CD4-positive, CD25-positive, alpha-beta regulatory T cell (primary cell): ENCODE results near the gene TAAR6. TPM values are rescaled to one million over a fixed set of nuclear protein-coding genes. Genes with fewer than 3 reads are reported as not detected.
"Not testable (repeated sequence)": the region's sequence is repeated elsewhere in the genome, so short reads cannot be mapped to it uniquely, and the experiment has no call there.

Experiments
- ATAC-seq, 2 donors: fragments of 150-1000 bp; cut with Tn5 transposase; one replicate each; pipeline ENCODE4 v1.10.0; 2021; ENCODE audit warnings: low read depth in 2 of 2, moderate number of reproducible peaks in 2 of 2, moderate library complexity in 1 of 2
- DNase-seq, 3 donors: peaks; one replicate each; pipeline versions ENCODE4 v3.0.0 to v3.0.0-alpha.2; 2012 to 2022; ENCODE audit warnings: mixed read lengths in 1 of 3
- H3K27ac ChIP-seq: one replicate; pipeline ENCODE4 v1.7.0; 2013; ENCODE audit warnings: mild to moderate bottlenecking, low read length; ENCODE audit not compliant: insufficient read depth, poor library complexity, severe bottlenecking
- H3K27me3 ChIP-seq: one replicate; pipeline ENCODE4 v1.7.0; 2013; ENCODE audit warnings: low read length; ENCODE audit not compliant: control insufficient read depth, insufficient read depth
- H3K36me3 ChIP-seq: one replicate; pipeline ENCODE4 v1.7.0; 2013; ENCODE audit warnings: mild to moderate bottlenecking, low read length, moderate library complexity; ENCODE audit not compliant: control insufficient read depth, insufficient read depth
- H3K4me1 ChIP-seq: 2 replicates; pipeline ENCODE4 v1.7.0; 2013; ENCODE audit warnings: mild to moderate bottlenecking, low read length; ENCODE audit not compliant: insufficient read depth, control insufficient read depth, poor library complexity, severe bottlenecking
- H3K4me3 ChIP-seq: one replicate; pipeline ENCODE4 v1.7.0; 2013; ENCODE audit warnings: low read depth, mild to moderate bottlenecking, low read length, moderate library complexity
- H3K9me3 ChIP-seq, 2 experiments: 1 replicate in 1 of 2; 2 replicates in 1 of 2; pipeline ENCODE4 v1.7.0; 2013; ENCODE audit warnings: low read length in 2 of 2, mild to moderate bottlenecking in 1 of 2, moderate library complexity in 1 of 2; ENCODE audit not compliant: control insufficient read depth in 2 of 2
- H3K27ac Mint-ChIP-seq, 3 donors: one replicate each; pipeline ENCODE4 v1.8.0; 2020 to 2022; ENCODE audit warnings: mild to moderate bottlenecking in 3 of 3, mixed read lengths in 3 of 3, moderate library complexity in 2 of 3
- H3K27me3 Mint-ChIP-seq: one replicate; pipeline ENCODE4 v1.8.0; 2022; ENCODE audit warnings: mild to moderate bottlenecking, mixed read lengths
- H3K36me3 Mint-ChIP-seq: one replicate; pipeline ENCODE4 v1.8.0; 2020; ENCODE audit warnings: mixed read lengths
- H3K4me1 Mint-ChIP-seq, 4 donors: one replicate each; pipeline ENCODE4 v1.8.0; 2020 to 2022; ENCODE audit warnings: mixed read lengths in 4 of 4, mild to moderate bottlenecking in 1 of 4
- H3K4me3 Mint-ChIP-seq, 4 donors: one replicate each; pipeline ENCODE4 v1.8.0; 2020 to 2022; ENCODE audit warnings: mild to moderate bottlenecking in 4 of 4, mixed read lengths in 4 of 4, moderate library complexity in 3 of 4
- H3K9me3 Mint-ChIP-seq, 7 donors: one replicate each; pipeline ENCODE4 v1.8.0; 2020 to 2022; ENCODE audit warnings: mixed read lengths in 7 of 7, mild to moderate bottlenecking in 3 of 7, moderate library complexity in 2 of 7
- polyA plus RNA-seq, 4 donors: library from polyadenylated mRNA; unstranded; fragments of 300-500 nt; fragmentation: Illumina TruSeq; gene quantifications; one replicate each; pipeline ENCODE4 v1.2.3, GENCODE V29; 2021
- total RNA-seq: library from RNA; stranded (reverse); gene quantifications from one replicate; pipeline ENCODE4 v1.2.3, GENCODE V29; 2022

The TAAR6 gene
- total and polyA plus RNA-seq, 5 donors from 2014 or later = not detected

DNA sequence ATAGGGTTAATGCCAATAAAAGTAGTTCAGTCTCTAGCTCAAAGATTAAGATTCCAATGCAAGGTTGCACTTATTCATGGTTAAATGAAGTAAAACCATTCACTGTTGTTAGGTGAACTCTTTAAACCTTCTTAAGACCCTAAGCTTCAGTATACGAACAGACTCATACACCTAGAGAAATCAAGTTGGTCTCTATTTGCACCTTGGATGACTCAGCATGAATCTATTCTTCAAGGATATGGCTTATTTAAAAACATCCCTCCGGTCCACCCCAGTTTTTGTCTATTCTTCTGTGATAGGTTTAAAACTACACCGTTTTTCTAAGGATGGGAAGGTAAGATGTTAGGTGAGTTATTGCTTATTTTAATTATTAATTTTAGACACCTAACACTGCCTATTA is 33.0 kb upstream of the TAAR6 start:
- Mint-ChIP-seq H3K4me3 (no peak overlapping the region), H3K9me3 (peaks cover 0 to 2% (median 0%) of the 10 kb centered on the region in 7 donors), H3K36me3 (no peaks in the 10 kb centered on the region), H3K4me1 (no peaks in the 10 kb centered on the region), H3K27me3 (peaks cover 60% of the 10 kb centered on the region), H3K27ac (no peak overlapping the region)
- no peak for ATAC-seq
- H3K9me3 ChIP-seq = no peaks in the 10 kb centered on the region
- H3K4me3 ChIP-seq = no peak overlapping the region
- DNase-seq = no peak
- no peak overlapping the region for H3K27ac ChIP-seq
- H3K36me3 ChIP-seq = no peaks in the 10 kb centered on the region
- H3K27me3 ChIP-seq = peaks cover 15% of the 10 kb centered on the region
- no peaks in the 10 kb centered on the region for H3K4me1 ChIP-seq

DNA sequence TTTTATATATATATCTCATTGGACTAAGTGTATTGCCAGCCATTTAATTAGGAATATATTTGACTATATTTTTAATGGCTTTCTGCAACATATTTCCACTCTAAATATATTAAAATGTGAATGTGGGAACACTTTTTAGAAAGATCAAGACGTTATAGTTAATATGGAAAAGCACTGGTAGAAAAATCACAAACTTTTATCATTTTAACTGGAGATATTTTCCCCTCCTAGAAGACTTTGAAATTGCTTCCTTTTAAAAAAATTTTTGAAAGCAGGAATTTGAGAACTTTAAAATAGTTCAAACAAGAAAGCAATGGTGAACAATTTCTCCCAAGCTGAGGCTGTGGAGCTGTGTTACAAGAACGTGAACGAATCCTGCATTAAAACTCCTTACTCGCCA is 32.1 kb upstream of the TAAR6 start, which contains the start of gene TAAR9:
TSS of gene TAAR9 (plus strand) at position 301 of the 400 bp plus-strand sequence. CDS start at position 314, 13 bp downstream.
- H3K9me3 Mint-ChIP-seq = peaks cover 0 to 2% (median 0%) of the 10 kb centered on the region in 7 donors
- ATAC-seq (no peak), DNase-seq (no peak)
- H3K27me3 Mint-ChIP-seq = peaks cover 56% of the 10 kb centered on the region
- no peaks in the 10 kb centered on the region for H3K36me3 Mint-ChIP-seq
- no peak within 1 kb of the TSS for H3K4me3 Mint-ChIP-seq
- H3K36me3 ChIP-seq = no peaks in the 10 kb centered on the region
- no peak within 1 kb of the TSS for H3K27ac Mint-ChIP-seq
- H3K4me1 Mint-ChIP-seq = no peaks in the 10 kb centered on the region
- H3K4me1 ChIP-seq = no peaks in the 10 kb centered on the region
- no peak within 1 kb of the TSS for H3K4me3 ChIP-seq
- peaks cover 15% of the 10 kb centered on the region for H3K27me3 ChIP-seq
- H3K27ac ChIP-seq = no peak within 1 kb of the TSS
- no peaks in the 10 kb centered on the region for H3K9me3 ChIP-seq

DNA sequence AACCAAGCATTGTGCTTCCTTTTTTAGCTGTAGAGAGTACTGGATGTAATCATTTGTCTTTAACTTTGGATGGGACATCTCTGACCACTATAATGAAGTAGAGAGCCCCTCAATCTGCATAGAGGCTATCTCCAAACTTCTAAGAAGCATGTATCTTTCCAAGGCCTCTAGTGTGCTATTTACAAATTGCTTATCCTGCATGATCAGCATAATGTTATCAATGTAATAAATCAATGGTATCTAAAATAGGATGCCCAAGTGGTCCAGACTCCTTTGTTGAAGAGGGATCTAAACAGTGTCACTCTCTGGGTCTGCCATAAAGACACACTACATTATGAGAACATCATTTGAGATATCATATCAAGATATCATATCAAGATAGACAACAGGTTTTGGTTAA is 25.3 kb upstream of the TAAR6 start:
- H3K27ac Mint-ChIP-seq = no peak overlapping the region
- H3K36me3 Mint-ChIP-seq = no peaks in the 10 kb centered on the region
- Histone ChIP-seq H3K4me3 (no peak overlapping the region), H3K27me3 (peaks cover 22% of the 10 kb centered on the region), H3K27ac (no peak overlapping the region), H3K9me3 (no peaks in the 10 kb centered on the region), H3K4me1 (no peaks in the 10 kb centered on the region), H3K36me3 (no peaks in the 10 kb centered on the region)
- no peaks in the 10 kb centered on the region for H3K4me1 Mint-ChIP-seq
- H3K9me3 Mint-ChIP-seq = no peaks in the 10 kb centered on the region
- no peak for DNase-seq
- peaks cover 37% of the 10 kb centered on the region for H3K27me3 Mint-ChIP-seq
- no peak for ATAC-seq
- H3K4me3 Mint-ChIP-seq = no peak overlapping the region

DNA sequence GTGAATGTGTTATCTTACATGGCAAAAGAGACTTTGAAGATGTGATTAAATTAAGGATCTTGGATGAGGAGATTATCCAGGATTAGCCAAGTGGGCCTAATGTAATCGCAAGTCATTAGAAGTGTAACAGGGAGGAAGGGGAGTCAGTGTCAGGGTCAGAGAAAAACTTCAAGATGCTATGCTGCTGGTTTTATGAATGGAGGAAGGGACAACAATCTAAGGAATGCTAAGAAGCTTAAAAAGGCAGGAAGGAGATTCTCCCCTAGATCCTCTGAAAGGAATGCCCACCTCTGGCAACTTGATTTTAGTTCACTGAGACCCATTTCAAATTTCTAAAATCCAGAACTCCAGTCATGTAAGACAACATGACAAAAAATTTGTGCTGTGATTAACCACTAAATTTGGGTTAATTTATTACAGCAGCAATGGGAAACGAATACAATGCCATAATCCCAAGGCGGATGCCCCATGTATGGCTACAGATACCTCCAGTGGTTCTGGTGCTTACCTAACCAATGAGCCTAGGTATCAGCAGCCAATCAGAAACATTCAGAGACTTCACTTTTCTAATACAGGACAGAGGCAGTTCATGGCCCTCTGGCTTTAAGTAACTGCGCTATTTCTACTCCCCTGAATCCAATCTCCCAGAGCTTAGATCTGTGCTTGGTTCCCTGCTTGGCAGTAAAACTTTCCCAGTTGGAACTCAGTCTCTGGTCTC is 21.2 kb upstream of the TAAR6 start:
- DNase-seq (no peak), ATAC-seq (no peak)
- no peaks in the 10 kb centered on the region for H3K9me3 ChIP-seq
- H3K36me3 ChIP-seq = no peaks in the 10 kb centered on the region
- Mint-ChIP-seq H3K4me3 (no peak overlapping the region), H3K27ac (no peak overlapping the region), H3K27me3 (peaks cover 25% of the 10 kb centered on the region), H3K9me3 (no peaks in the 10 kb centered on the region), H3K36me3 (no peaks in the 10 kb centered on the region), H3K4me1 (no peaks in the 10 kb centered on the region)
- H3K4me1 ChIP-seq = no peaks in the 10 kb centered on the region
- H3K27me3 ChIP-seq = peaks cover 12% of the 10 kb centered on the region
- no peak overlapping the region for H3K27ac ChIP-seq
- H3K4me3 ChIP-seq = no peak overlapping the region

DNA sequence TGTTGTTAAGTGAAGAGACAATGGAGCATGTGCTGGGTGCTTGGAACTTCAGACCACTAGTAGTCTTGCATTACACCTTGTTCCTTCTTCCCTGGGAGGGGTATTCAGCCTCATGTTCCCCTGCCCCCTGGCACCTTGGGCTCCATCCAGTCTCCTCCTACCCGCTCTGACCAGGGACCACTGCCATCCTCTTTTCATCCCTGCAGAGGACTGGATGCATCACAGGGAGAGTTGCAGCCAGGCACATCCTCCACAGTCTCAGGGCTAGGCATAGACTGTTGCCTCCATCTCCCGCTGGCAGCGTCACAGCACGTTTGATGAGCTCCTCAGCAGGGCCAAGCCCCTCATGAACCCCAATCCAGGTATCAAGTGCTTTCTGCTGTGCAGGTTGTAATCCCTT is 18.9 kb upstream of the TAAR6 start:
- no peak overlapping the region for H3K4me3 Mint-ChIP-seq
- Histone ChIP-seq H3K4me1 (no peaks in the 10 kb centered on the region), H3K36me3 (no peaks in the 10 kb centered on the region), H3K27ac (no peak overlapping the region), H3K9me3 (no peaks in the 10 kb centered on the region), H3K4me3 (no peak overlapping the region), H3K27me3 (peaks cover 10% of the 10 kb centered on the region)
- no peak overlapping the region for H3K27ac Mint-ChIP-seq
- H3K27me3 Mint-ChIP-seq = peaks cover 16% of the 10 kb centered on the region
- ATAC-seq = no peak
- H3K36me3 Mint-ChIP-seq = no peaks in the 10 kb centered on the region
- H3K9me3 Mint-ChIP-seq = no peaks in the 10 kb centered on the region
- DNase-seq = no peak
- H3K4me1 Mint-ChIP-seq = no peaks in the 10 kb centered on the region

DNA sequence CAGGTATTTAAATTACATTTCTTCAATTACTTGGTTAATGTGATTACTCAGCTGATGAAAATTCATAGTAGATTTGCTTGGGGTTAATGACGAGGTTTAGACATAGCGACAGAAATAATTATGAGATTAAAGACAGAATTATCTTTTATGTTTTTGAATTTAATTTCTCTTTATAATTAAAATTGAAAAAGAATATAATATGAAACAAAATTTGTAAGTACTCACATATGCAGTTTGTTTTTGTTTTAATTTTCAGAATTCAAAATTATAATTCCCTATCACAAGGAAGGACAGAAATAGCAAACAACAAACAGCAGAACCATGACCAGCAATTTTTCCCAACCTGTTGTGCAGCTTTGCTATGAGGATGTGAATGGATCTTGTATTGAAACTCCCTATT is 17.8 kb upstream of the TAAR6 start, which contains the start of gene TAAR8:
TSS of gene TAAR8 (plus strand) at position 301 of the 400 bp plus-strand sequence. CDS start at position 322, 21 bp downstream.
- Histone ChIP-seq H3K27ac (no peak within 1 kb of the TSS), H3K27me3 (peaks cover 10% of the 10 kb centered on the region), H3K4me3 (no peak within 1 kb of the TSS), H3K9me3 (no peaks in the 10 kb centered on the region), H3K36me3 (no peaks in the 10 kb centered on the region), H3K4me1 (no peaks in the 10 kb centered on the region)
- Mint-ChIP-seq H3K27me3 (peaks cover 14% of the 10 kb centered on the region), H3K9me3 (no peaks in the 10 kb centered on the region), H3K27ac (no peak within 1 kb of the TSS), H3K36me3 (no peaks in the 10 kb centered on the region), H3K4me1 (no peaks in the 10 kb centered on the region), H3K4me3 (no peak within 1 kb of the TSS)
- DNase-seq (no peak), ATAC-seq (no peak)

DNA sequence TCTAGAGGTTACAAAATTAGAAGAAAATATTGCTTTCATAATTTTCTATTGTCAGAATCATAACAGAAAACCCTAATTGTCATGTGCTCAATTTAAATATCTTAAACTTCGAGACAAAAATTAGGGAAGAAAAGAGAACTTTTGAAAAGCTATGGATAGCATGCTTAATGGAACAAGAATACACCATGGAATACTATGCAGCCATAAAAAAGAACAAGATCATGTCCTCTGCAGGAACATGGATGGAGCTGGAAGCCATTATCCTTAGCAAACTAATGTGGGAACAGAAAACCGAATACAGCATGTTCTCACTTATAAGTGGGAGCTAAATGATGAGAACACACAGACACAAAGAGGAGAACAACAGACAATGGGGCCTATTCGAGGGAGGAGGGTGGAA is 10.0 kb upstream of the TAAR6 start:
- not testable (repeated sequence) for H3K27me3 ChIP-seq, DNase-seq, H3K27ac Mint-ChIP-seq, H3K36me3 Mint-ChIP-seq, H3K36me3 ChIP-seq, H3K4me3 Mint-ChIP-seq, H3K4me1 Mint-ChIP-seq, ATAC-seq, H3K27ac ChIP-seq, H3K9me3 ChIP-seq, H3K4me3 ChIP-seq, H3K9me3 Mint-ChIP-seq, H3K4me1 ChIP-seq
- H3K27me3 Mint-ChIP-seq = peaks cover 27% of the 10 kb centered on the region

DNA sequence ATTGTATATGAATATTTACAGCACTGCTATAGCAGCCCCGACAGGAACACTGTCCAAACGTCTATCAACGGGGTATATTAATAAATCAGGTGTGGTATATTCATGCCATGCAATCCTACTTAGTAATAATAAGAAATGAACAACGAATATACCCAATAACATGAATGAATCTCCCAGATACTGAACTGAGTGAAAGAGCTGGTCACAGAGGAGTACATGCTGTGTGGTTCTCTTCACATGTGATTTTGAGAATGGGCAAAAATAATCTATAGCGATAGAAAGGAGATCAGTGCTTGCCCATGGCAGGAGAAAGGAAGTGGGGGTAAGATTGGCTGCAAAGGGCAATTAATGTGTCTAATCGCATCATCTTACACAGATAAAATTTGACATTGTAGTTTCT is 3.7 kb upstream of the TAAR6 start:
- Histone ChIP-seq H3K9me3 (no peaks in the 10 kb centered on the region), H3K27me3 (peaks cover 4% of the 10 kb centered on the region), H3K27ac (no peak overlapping the region), H3K4me1 (no peaks in the 10 kb centered on the region), H3K4me3 (no peak overlapping the region), H3K36me3 (no peaks in the 10 kb centered on the region)
- H3K9me3 Mint-ChIP-seq = no peaks in the 10 kb centered on the region
- H3K27me3 Mint-ChIP-seq = peaks cover 21% of the 10 kb centered on the region
- ATAC-seq = no peak
- H3K27ac Mint-ChIP-seq = no peak overlapping the region
- H3K4me3 Mint-ChIP-seq = no peak overlapping the region
- no peak for DNase-seq
- H3K36me3 Mint-ChIP-seq = no peaks in the 10 kb centered on the region
- no peaks in the 10 kb centered on the region for H3K4me1 Mint-ChIP-seq
